Psoas muscle (tissue), 8 donors: ENCODE results near the gene AMIGO3. TPM values are rescaled to one million over a fixed set of nuclear protein-coding genes. Genes with fewer than 3 reads are reported as not detected.
A peak's percentile ranks its signal among the peaks of the same experiment; 100 is the strongest.

Source experiments
- ATAC-seq, 4 donors: fragments of 200-7000 bp; cut with Tn5 transposase; one replicate each; pipeline ENCODE4 v1.9.1; 2020; ENCODE audit warnings: moderate library complexity in 3 of 4, mild to moderate bottlenecking in 2 of 4
- DNase-seq, 2 donors: peaks; one replicate each; pipeline ENCODE4 v3.0.0-alpha.2; 2020
- H3K27ac ChIP-seq: fragments of 200-600 bp; one replicate; pipeline ENCODE4 v1.8.0; 2022
- H3K27me3 ChIP-seq, 3 donors: fragments of 200-600 bp in 1 of 3; one replicate each; pipeline versions ENCODE4 v1.6.1 to v1.8.0; 2013 to 2022; ENCODE audit warnings: low read length in 2 of 3, mild to moderate bottlenecking in 2 of 3, moderate library complexity in 1 of 3; ENCODE audit not compliant: insufficient read depth in 3 of 3
- H3K36me3 ChIP-seq, 2 donors: fragments of 200-600 bp in 1 of 2; one replicate each; pipeline versions ENCODE4 v1.6.1 to v1.8.0; 2013 to 2022; ENCODE audit warnings: low read depth in 1 of 2, mild to moderate bottlenecking in 1 of 2, moderate library complexity in 1 of 2; ENCODE audit not compliant: insufficient read depth in 1 of 2
- H3K4me1 ChIP-seq: fragments of 200-600 bp; one replicate; pipeline ENCODE4 v1.8.0; 2022
- H3K4me3 ChIP-seq: fragments of 200-600 bp; one replicate; pipeline ENCODE4 v1.8.0; 2022; ENCODE audit warnings: mild to moderate bottlenecking
- H3K9me3 ChIP-seq: fragments of 200-600 bp; one replicate; pipeline ENCODE4 v1.8.0; 2022
- WGBS, 3 donors: extraction: QIAGEN DNeasy Blood & Tissue Kit; methylation state at CpG; one replicate each; pipeline versions ENCODE4 v1.1.6 to v1.1.7; 2013; 5-methylcytosine and 5-hydroxymethylcytosine counted together
- intact Hi-C, 2 donors: fragments of 100-400 bp; cut with DNase I; formaldehyde crosslinking; loops; one replicate each; pipeline versions ENCODE4 v1.11.0 to v1.14.2; 2022
- polyA plus RNA-seq, 3 donors: library from polyadenylated mRNA; stranded (reverse); fragments of 200-250 nt; gene quantifications; one replicate each; pipeline ENCODE4 v1.2.3, GENCODE V29; 2013
- total RNA-seq, 4 donors: library from RNA; stranded (reverse); fragmentation: NEBNext Ultra II Directional in 2 of 4; extraction: Animal tissue kit (Norgen Biotek cat#: 25700) in 2 of 4; gene quantifications; one replicate each; pipeline versions ENCODE4 v1.2.1 to v1.2.4, GENCODE V29; 2021 to 2023
- TF ChIP-seq, protein P1 (sequence below): fragments of 200-600 bp; IDR thresholded peaks from one replicate; pipeline ENCODE4 v1.8.0; 2022; ENCODE audit warnings: antibody characterized with exemption
- donor health status: healthy with polysubstance abuse.
- donor health status: DM: no; HTN: no; CAD: no; lungs with moderate emphysema.
- donor health status: Bipolar disorder and iron deficiency.
- donor health status: healthy.
- donor health status: DM: yes; HTN: yes; CAD: no.
- donor health status: DM: no; HTN: no; CAD: no.
- donor health status: DM: no; HTN: no; CAD: no.
- donor health status: DM: yes; HTN: yes; CAD: no.

Gene AMIGO3
- total and polyA plus RNA-seq, 7 donors: 0.36 to 0.94 (median 0.43) TPM; not detected in 3

DNA sequence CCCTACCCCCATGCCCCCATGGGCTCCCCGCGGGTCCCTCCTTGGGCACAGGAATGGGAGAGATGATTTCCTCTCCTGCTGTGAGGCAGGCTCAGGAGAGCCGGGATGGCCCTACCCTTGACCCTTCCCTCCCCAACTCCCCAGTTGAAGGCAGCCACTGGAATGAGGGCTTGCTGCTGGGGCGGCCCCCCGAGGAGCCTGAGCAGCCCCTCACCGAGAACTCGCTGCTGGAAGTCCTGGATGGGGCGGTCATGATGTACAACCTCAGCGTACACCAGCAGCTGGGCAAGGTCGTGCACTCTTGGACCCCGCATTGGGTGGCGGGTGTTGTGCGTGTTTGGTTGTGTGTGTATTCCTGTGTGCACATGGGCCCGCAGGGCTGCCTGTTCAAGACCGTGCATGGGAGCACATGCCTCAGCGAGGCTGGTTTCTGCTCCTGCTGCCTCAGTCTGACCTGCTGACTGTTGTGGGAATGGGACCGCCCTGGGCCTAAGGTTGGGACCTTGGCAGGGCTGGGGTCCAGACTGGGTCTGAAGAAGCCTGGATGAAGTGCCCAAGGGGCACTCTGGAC lies 14.0 kb downstream of the AMIGO3 start:
- Histone ChIP-seq H3K9me3 (no peaks in the 10 kb centered on the region), H3K4me3 (no peak overlapping the region), H3K27me3 (no peaks in the 10 kb centered on the region), H3K27ac (no peak overlapping the region), H3K36me3 (peaks cover 0 to 89% of the 10 kb centered on the region in 2 donors), H3K4me1 (no peaks in the 10 kb centered on the region)
- TF ChIP-seq, protein P1, sequence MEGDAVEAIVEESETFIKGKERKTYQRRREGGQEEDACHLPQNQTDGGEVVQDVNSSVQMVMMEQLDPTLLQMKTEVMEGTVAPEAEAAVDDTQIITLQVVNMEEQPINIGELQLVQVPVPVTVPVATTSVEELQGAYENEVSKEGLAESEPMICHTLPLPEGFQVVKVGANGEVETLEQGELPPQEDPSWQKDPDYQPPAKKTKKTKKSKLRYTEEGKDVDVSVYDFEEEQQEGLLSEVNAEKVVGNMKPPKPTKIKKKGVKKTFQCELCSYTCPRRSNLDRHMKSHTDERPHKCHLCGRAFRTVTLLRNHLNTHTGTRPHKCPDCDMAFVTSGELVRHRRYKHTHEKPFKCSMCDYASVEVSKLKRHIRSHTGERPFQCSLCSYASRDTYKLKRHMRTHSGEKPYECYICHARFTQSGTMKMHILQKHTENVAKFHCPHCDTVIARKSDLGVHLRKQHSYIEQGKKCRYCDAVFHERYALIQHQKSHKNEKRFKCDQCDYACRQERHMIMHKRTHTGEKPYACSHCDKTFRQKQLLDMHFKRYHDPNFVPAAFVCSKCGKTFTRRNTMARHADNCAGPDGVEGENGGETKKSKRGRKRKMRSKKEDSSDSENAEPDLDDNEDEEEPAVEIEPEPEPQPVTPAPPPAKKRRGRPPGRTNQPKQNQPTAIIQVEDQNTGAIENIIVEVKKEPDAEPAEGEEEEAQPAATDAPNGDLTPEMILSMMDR: no peak
- intact Hi-C loops: no loop called here
- ATAC-seq (no peak), DNase-seq (no peak)
- 91 to 92% (median 92%) methylated on average over 16 to 17 of the region's 17 CpGs for WGBS, 3 donors

DNA sequence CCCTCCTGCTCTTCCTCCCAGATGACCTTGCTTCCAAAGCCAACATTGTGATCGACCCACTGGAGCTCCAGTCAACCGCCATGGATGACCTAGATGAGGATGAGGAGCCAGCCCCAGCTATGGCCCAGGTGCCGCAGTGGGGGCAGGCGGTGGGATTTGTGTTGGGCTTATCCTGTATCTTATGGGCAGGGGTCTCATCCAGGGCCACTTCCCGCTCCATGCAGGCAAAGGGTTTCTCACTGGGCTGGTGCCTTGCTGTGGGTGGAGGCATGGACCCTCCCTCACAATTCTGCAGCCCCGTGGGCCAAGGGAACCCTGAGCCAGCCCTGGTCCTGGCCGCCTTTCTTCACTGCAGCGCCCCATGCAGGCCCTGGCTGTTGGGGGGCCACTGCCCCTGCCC lies 14.9 kb downstream of the AMIGO3 start:
- no peak overlapping the region for H3K27ac ChIP-seq
- no peak overlapping the region for H3K4me3 ChIP-seq
- no peaks in the 10 kb centered on the region for H3K4me1 ChIP-seq
- no peak for ATAC-seq
- H3K9me3 ChIP-seq: no peaks in the 10 kb centered on the region
- TF ChIP-seq, protein P1: no peak
- DNase-seq: no peak
- peaks cover 0 to 93% of the 10 kb centered on the region in 2 donors for H3K36me3 ChIP-seq
- no peaks in the 10 kb centered on the region for H3K27me3 ChIP-seq
- WGBS, 3 donors: 81 to 90% (median 90%) methylated on average over 8 of the region's 8 CpGs
- intact Hi-C loops: loop anchor here in 1 of 2 donors (5.0 kb wide), 1 partner anchor 203 kb away; no protein-coding TSS in a partner anchor

DNA sequence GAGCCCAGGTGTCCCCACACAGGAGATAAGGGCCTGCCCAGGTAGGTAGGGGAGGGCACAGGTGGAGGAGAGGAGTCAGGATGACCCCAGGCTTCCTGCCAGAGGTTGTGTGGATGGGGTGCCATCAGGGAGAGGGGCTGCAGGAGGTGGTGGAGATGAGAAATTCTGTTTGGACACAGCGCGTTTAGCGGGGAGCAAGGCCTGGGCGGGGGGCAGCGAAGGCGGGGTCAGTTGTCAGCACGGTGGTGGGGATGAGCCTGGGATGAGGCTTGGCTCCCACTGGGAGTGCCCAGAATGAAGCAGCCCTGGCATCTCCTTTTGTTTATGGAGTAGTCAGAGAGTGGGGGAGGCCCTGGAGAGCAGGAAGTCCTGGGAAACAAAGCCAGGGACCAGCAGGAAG lies 15.5 kb downstream of the AMIGO3 start:
- Histone ChIP-seq H3K4me1 (no peaks in the 10 kb centered on the region), H3K9me3 (no peaks in the 10 kb centered on the region), H3K27me3 (no peaks in the 10 kb centered on the region), H3K36me3 (peaks cover 0 to 98% of the 10 kb centered on the region in 2 donors), H3K27ac (no peak overlapping the region), H3K4me3 (no peak overlapping the region)
- 90 to 93% (median 91%) methylated on average over 7 of the region's 7 CpGs for WGBS, 3 donors
- TF ChIP-seq, protein P1: no peak
- intact Hi-C loops: loop anchor here in 1 of 2 donors (1.0 to 5.0 kb wide), 2 partner anchors 135 to 203 kb away; no protein-coding TSS in a partner anchor
- DNase-seq: no peak
- no peak for ATAC-seq

DNA sequence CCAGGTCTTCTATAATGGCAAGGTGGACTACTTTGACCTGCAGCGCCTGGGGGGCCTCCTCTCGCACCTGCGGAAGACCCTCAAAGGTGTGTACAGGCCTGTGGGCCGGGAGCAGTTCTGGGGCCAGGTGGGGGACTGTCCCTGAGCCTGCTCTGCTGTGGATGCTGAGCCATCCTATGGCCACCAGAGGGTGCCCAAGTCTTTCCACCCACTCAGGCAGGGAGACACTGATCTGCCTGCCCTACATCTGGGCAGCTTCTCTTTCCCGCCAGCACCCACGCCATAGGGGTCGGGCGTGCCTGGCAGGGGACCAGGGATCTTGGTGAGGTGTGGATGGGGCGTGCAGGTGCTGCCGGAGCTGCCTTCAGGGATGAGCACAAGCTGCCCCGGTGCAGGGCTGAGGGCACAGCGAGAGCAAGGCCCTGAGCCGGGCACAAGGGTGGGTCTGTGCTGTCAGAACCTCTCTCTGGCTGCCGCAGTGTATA lies 16.0 kb downstream of the AMIGO3 start:
- Histone ChIP-seq H3K9me3 (no peaks in the 10 kb centered on the region), H3K27ac (no peak overlapping the region), H3K36me3 (peaks cover 0 to 98% of the 10 kb centered on the region in 2 donors), H3K4me1 (no peaks in the 10 kb centered on the region), H3K27me3 (no peaks in the 10 kb centered on the region), H3K4me3 (no peak overlapping the region)
- DNase-seq (peak; percentile 63 to 83), ATAC-seq (peak; percentile 84 to 91 (median 88))
- TF ChIP-seq, protein P1: peak; percentile 86
- WGBS, 3 donors: 55 to 65% (median 62%) methylated on average over 14 of the region's 14 CpGs
- intact Hi-C loops: loop anchor here in 1 of 2 donors (1.0 to 5.0 kb wide), 2 partner anchors 136 to 204 kb away; no protein-coding TSS in a partner anchor
